Measurements from ENCODE around the gene WWOX.

WWOX gene

DNA sequence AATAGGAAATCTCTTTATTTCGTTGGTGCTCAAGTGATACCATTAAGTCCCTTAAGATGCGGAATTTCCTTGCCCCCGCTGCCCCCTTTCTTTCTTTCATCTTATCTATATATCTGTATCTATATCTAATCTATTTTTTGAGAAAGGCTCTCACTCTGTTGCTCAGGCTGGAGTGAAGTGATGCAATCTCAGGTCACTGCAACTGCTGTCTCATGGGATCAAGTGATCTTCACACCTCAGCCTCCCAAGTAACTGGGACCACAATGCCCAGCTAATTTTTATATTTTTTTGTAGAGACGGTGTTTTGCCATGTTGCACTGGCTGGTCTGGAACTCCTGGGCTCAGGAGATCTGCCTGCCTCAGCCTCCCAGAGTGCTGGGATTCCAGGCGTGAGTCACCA is 693.5 kb downstream of the WWOX start:
- no peak for DNase-seq (ENCODE audit: low read depth, low spot score)

DNA sequence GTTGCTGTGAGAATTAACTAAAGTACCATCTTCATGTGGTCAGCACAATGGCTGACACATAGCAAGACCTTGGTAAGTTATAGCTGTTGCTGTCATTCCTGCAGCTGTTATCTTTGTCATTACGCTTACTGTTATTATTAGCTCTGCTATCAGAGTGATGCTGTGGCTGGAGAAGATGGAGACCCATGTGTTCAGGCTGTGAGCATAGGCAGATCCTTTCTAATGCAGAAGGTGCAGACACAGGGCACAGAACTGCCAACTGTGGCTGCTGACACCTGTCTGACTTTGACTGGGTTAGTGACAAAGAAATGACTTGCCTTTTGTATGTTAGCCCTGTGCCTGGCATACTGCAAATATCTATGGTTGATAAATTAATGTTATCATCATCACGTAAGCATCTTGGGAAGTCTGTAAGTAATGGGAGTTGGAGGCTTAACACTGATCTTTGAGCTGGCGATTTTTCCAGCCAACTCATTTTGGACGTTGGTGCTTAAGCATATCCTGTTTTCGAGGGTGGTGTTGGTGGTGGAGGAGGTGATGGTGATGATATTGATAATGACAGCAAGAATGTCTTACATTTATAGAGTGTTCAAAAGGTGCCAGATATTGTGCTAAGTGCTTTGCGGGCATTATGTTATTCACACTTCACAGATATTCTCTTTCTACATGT is 695.3 kb downstream of the WWOX start:
- no peak for DNase-seq (ENCODE audit: low read depth, low spot score)

DNA sequence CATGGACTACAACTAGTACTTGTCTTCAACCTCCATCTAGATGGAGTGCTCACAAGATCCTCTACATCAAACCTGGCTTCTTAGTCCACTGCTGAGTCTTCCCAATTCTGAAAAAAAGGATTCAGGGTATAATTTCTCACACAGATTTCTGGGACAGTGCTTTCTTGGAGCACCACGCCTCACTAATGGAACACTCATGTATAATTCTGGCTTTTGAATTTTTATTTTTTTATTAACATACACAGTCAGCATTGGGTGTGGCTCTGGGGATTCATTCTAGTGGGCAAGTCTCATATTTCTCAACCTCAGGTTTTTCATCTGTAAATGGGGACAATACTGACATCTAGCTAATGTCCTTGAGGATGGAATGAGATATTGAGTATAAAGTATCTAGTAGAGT is 696.0 kb downstream of the WWOX start:
- DNase-seq (ENCODE audit: low read depth, low spot score): no peak

DNA sequence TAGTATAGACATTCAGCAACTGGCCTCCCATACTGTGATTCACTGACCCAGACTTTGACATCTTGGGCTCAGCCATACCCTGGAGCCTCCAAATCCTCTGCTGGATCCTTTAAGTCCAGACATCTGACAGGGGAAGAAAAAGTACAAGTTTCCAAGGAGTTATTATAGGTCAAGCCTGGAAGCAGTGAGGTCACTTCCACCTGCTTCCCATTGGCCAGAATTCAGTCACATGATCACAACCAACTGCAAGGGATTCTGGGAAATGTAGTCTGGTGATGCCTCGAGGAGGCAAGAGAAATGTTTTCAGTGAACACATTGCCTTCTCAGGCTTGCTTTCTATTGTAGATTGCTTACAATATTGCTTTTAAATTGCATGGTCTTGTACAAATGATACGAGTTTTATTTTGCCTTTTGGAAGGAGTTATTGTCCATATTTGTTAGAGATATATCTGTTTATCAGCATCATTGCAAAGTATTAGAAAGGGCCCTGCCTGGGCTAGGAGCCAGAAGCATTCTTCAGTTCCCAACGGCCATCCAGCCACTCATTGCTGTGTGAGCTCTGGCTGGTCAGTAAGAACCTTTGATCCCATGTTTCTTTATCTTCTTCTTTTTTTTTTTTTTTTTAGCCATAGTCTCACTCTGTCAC is 696.9 kb downstream of the WWOX start:
- peak; percentile 37 for DNase-seq (ENCODE audit: low read depth, low spot score)

DNA sequence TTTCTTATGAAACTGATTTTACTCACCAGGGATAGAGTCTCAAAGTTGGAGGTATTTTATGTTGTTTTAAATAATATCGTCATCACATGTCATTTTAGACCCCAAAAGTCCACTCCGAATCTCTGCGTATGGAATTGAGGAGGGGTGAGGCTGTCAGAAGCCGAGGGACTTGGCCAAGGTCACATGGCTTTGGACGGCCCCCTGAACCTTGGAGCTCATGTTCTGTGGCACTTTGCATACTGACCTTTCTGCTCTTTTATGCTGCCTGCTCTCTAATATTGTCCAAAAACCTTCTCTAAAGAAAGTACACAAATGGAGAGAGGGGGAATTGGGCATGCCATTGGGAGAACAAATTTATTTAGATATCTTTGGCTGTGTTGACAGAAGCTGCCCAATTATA is 700.0 kb downstream of the WWOX start:
- DNase-seq (ENCODE audit: low read depth, low spot score): no peak

DNA sequence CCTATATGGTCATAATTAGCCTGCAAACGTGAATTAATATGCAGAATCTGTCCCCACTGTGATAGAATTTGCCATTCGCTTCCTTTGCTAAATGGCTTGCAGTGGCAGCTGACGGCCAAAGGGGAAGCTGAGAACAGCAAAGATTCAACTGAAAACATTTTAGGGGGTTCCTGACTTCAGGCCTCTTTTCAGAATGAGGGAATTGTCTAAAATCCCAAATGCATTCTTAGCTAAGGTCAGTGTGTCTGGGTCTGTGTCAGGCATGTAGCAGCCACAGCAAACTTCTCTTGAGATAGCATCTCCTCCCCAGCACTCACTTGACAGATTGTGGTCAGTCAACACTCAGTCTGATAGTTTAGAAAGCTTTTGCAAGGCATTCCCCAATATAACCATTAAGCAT is 701.1 kb downstream of the WWOX start:
- no peak for DNase-seq (ENCODE audit: low read depth, low spot score)

DNA sequence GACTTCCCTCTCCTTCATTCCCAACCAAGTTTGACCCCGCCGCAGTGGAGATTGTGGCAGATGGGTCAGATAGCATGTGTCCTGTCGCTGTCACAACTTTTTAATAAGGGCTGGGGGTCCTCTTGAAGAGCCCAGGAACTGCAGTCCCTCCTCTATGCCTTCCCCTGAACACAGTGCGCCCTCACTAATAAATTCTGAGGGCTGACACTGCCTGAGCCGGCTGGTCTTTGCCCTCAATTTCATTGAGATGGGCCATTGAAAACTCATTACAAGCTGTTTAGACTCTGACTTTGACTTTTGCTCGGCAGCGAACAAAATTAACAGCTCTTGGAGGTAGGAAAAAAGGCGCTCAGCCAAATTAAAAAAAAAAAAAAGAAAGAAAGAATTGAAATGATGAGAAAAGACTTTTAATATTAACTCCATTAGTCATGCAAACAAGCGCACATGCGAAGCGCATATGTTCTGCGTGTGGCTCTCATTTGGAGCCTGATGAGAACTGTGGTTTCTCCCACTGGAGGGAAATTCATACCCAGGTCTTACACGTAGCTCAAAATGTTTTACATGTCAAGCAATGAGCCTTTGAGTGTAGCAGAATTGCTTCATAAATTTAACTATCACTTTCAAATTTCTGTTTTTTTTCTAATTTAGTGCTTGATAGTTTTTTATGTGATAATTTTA is 704.7 kb downstream of the WWOX start:
- DNase-seq (ENCODE audit: low read depth, low spot score): no peak

DNA sequence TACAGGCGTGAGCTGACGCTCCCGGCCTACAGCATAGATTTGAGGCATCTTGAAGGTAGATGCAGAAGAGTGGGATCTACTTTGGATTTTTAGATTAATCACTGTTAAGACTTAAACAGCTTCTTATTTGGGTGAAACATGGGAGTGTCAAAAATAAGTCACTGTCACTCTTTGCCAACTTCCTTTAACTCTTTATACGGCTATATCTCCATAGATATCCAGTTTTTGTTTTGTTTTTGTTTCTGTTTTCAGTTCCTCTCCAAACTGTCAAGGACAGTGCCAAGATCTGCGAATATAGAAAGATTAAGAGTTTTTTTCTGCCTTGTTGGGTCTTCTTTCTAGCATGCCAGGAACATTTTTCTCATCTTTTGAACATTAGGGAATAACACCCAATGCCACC is 706.1 kb downstream of the WWOX start:
- DNase-seq (ENCODE audit: low read depth, low spot score): no peak

DNA sequence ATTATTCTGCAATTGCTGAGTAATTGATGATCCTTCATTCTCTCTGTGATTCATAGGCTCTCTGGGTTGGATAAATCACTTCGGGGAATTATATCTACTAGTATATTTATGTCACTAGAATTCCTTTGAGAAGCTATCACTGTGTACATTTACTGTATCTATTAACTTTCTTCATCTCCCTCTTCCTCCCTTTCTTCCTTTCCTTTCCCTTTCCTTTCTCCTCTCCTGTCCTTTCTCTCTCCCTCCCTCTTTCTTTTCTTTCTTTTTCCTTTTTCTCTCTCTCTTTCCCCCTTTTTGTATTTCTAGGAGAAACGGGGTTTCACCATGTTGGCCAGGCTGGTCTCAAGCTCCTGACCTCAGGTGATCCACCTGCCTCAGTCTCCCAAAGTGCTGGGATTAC is 711.8 kb downstream of the WWOX start:
- DNase-seq (ENCODE audit: low read depth, low spot score): no peak

DNA sequence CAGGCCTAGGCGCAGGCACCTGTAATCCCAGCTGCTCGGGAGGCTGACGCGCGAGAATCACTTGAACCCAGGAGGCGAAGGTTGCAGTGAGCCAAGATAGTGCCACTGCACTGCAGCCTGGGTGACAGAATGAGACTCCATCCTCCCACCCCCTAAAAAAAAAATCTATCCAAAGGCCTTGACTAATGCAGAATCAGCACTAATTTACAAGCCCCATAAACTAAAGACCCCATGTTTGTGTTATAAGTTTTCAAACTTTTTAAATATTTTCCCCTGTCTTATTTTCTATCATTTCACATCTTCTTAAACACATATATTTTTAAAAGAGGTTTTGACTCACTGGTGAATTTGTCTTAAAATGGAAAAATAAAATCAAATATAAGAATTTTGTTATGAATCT is 713.1 kb downstream of the WWOX start:
- no peak for DNase-seq (ENCODE audit: low read depth, low spot score)

DNA sequence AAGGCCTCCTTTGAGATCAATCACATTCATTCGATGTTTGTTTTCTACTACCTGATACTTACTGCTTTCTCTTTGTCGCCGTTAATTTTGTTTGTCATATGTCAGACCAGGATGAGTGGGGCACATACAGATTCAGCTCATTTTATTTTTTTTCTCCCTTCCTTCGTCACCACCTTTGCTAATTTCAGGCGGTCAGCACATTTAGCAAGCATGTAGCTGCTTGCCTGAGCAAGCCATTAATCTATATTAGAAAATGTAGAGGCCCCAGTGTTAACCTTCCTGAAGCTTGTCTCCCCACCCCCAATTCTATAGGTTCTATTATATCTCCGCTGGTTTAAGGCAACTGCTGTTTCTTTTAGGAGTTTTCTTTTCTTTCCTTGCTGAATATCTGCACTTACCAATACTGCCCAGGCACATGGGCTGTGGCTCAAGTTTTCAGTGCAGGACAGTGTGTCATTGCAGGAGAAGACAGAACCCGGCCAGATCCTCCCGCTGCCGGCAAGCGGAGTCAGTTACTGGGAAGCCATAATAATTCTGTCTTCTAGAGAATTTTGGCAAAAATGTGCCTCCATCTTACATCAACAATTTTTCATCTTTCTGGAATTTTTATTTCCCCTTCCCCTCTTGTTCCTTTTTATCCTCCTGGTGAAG is 714.3 kb downstream of the WWOX start:
- DNase-seq (ENCODE audit: low read depth, low spot score): no peak

DNA sequence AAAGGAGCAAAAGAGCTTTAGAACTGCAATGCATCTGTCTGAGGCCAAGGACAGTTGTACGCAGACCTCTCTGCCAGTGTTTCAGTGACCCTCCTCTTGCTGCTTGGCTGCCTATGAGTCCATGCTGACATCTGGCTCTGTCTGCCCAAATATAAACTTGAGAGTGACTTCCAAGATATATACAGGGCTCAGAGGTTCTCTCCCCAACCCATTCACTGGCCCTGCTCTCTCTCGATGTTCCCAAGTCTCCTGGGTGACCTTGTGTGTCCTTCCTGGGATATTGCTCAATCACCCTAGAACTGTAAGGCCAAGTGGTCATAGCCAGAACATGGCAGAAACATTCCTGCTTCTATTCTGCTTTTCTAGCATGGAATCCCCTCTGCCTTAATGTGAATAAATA is 716.3 kb downstream of the WWOX start:
- DNase-seq (ENCODE audit: low read depth, low spot score): no peak

DNA sequence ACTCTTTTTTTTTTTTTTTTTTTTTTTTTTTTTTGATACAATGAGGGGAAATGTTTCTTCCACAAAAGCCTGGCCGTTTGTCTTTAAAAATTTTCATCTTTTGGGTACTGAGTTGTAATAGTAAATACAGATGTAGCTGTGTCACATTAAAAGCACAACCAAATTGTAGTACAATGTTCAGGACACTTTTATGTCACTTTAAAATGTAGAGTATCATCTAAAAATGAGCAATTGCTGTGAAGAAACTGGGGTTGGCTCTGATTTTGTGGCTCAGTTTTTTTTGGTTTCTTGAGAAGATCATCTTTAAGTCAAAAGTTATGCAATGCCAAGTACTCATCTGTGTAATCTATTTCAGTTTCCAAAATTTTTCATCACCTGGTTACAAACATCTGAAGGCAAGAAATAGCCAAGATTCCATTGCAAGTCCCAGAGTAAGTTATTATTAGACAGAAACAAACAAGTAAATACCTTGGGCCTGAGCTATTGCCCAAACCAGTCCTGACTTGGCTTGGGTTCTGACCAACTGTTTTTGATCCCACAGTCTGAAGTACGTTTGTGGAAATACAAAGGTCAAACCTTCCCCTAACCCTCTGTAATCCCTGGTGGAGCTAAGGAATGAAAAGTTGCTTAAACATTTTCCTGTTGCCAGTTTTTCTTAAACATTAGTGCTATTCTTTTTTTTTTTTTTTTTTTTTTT is 717.2 kb downstream of the WWOX start:
- peak; percentile 60 for DNase-seq (ENCODE audit: low read depth, low spot score)

DNA sequence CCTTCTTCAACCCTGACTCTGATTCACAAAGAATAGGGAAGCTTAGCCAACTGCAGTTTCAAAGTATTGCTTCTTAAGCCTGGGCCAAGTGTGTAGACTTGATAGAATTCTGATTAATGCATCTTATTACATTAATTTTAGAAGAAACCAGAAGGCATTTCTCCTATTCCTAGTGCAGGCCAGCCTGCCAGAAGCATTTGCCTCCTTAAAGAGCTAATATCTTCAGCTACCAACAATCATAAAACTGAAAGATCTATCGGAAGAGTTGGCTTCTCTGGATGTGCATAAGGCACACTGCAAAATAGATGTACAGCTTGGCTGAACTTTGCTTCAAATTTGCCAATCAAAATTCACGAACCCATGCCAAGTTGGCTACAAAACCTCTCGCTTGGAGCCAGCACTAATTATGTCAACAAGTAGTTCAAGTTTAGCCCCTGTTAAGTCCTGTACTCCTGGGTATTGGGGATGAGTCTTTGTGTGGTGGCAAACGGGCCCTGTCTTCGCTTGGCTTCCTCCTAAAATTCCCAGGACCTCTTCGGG is 717.8 kb downstream of the WWOX start:
- peak; percentile 12 for DNase-seq (ENCODE audit: low read depth, low spot score)

DNA sequence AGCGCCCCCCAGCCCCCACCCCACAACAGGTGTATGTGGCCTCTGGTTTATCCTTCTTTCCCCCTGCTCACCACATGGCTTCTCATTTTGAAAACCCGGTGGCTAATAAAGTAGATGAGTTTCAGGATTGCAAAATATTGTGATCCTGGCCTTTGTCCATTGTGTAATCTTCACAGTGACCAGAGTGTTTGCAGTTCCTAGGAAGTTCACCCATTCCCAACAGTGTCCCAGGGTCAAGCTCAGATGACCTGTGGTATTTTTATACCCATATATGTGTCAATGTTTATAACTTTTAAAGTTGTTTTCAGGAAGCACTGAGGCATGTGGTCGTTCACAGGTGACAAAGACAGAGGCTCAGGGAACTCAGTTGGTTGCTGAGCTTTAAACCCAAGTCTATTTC is 721.9 kb downstream of the WWOX start:
- DNase-seq (ENCODE audit: low read depth, low spot score): no peak

DNA sequence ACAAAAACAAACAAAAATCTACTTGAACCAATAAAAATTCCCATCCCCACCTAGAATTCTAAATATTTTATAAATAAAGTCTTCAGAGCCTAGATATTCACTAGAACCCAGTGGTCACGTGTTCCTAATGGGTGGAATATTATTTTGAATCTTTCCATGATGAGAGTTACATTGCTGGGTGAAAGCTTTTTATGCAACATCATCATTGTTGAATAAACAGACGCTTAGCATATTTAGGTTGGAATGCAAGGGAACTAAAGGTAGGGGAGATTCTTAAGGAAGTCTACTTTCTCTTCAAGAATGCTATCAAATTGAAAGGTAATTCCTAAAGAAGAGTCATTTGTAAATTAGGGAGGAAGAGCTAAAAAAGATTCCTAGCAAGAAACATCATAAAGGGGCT is 723.1 kb downstream of the WWOX start:
- DNase-seq (ENCODE audit: low read depth, low spot score): no peak

DNA sequence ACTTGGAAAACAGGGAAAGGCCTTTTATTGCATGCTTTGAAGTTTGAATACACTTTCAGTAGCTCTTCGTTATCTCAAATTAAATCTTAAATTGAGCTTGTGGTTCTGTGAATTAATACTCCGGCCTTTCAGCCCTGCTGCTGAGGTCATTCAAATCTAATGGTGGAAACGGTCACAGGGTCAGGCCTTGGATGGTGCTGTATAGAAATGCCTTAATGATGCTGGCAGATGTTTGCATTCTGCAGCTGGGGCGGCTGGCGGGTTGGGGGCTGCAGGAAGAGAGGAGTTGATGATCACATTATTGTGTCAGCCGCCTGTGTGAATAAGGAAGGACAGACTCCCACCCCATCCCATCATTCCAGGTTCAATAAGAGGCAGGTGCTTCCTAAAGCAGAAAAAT is 723.6 kb downstream of the WWOX start:
- DNase-seq (ENCODE audit: low read depth, low spot score): no peak

DNA sequence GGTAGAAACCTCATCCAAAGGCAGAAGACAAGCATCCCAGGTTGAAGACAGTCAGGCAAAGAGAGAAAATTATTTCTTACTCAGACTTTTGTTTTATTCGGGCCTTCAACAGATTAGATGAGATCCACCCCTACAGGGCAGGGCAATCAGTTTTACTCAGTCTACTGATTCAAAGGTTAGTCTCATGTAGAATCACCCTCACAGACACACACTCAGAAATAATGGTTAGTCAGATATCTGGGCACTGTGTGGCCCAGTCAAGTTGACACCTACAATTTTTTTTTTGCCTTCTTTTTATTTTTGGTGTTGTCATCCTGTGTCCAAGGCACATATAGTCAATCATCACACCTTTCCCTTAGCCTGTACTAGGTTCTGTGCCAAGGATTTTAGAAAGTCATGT is 729.8 kb downstream of the WWOX start:
- no peak for DNase-seq (ENCODE audit: low read depth, low spot score)

DNA sequence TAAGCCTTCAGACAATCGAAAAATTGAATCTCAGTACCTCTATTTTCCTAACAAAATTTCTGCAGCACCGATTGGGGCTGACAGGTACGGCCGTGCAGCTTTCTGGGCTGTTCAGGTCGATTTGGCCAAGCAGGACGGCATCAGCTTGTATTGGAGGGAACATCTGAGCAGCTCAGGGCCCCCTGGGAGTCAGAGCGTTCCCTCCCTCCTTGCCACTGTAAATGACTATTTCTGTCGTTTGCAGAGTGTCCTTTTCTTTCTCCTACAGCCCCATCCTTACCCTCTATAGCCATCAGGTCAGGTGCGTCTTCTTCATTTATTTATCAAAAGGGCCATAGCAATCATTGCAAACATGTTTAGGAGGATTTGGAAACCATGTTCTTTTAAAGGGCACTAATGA is 731.1 kb downstream of the WWOX start:
- DNase-seq (ENCODE audit: low read depth, low spot score): no peak

DNA sequence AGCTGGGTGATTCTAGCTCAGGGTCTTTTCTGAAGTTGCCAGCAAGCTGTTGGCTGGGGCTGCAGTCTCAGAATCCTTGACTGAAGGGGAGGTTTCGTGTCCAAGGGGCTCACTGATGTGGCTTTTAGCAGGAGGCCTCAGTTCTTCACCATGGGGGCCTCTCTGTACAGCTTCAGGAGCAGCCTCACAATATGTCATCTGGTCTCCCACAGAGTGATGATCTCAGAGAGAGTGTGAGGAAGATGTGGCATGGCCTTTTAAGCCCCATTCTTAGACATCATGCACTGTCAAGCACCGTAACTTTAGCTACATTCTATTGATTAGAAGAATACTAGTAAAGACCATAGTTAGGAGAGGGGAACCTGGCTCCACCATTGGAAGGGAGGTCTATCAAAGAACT is 732.6 kb downstream of the WWOX start:
- DNase-seq (ENCODE audit: low read depth, low spot score): no peak

DNA sequence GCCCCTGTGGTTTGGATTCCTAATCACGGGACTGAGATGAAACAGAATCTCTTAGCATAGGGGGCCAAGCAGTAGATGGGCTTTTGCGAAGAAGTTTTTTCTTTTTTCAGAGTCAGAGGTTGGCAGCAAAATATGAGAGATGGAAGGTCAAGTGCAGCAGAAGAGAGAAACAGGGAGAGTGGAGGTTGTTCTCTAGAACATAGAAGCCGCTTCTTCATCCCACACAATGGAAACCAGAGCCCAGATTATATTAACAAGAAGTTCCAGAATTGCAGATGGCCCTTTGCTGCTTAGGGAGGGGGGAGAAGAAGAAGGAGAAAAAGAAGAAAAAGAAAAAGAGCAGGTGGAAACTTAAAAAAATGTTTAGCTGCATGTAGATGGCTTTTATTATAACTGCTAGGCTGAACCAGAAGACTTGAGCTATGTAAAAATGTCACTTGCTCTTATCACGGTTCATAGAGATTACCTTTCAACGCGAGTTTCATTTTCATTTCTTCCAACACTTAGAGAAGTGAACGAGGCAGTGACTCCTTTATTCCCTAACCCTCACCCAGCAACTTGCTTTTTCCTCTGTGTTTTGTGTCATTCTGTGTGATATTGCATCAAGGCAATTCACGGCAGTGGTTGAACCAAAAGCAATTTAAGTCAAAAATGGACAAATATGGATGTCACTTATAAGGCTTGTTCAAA is 737.5 kb downstream of the WWOX start:
- DNase-seq (ENCODE audit: low read depth, low spot score): no peak
